GM19099 (cell line): ENCODE results near the gene ABHD3.

Experiments
- POLR2A ChIP-seq: IDR thresholded peaks from 3 replicates; pipeline ENCODE4 v1.6.1; 2011; ENCODE audit warnings: low read depth; ENCODE audit not compliant: insufficient read length; ENCODE audit errors: extremely low read depth

Gene ABHD3

DNA sequence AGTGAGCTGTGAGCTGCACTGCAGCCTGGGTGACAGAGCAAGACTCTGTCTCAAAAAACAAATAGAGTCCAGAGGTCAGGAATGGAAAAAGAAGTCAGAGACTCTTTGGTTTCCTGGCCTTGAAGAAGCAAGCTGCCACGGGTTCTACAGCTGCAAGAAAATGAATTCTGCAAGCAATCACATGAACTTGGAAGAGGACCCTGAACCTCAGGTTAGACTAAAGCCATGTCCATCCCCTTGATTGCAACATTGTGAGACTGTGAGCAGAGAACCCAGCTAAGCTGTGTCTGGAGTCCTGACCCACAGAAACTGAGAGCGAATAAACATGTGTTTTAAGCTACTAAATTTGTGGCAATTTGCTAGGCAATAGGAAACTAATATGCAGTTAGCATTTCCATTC lies 23.1 kb upstream of the ABHD3 start:
- TF ChIP-seq POLR2A, result no peak

DNA sequence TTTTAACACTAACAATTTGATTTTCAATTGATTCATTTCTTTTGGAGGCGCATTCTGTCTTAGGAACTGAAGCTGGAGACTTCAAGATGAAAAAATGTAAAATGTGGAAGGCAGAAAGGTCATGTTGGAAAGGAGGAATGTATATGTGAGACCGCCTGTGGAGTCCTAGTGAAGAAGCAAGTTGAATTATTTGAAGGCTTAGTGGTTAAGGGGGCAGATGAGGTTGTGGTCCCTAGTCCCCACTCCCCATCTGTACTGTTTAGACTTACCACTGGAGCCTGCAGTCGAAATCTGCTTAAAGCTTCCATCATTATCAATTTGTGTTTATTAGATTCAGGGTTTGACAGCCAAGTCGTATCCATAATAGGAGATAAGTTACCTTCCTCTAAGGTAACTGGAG lies 20.6 kb upstream of the ABHD3 start:
- no peak for TF ChIP-seq POLR2A

DNA sequence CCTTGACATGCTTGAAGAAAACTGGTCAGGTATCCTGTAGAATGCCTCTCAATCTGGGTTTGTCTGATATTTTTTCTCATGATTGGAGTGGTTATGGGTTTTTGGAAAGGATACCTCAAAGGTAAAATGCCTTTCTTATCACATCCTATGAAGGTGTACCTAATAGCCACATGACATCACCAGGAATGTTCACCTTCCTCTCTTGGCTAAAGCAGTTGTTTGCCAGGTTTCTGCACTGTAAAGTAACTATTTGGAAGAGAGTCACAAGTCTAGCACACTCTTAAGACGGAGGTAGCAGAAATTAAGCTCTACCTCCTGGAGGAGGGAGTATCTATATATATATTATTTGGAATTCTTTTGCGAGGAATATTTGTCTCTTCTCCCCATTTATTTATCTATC lies 18.1 kb upstream of the ABHD3 start:
- TF ChIP-seq POLR2A, result no peak

DNA sequence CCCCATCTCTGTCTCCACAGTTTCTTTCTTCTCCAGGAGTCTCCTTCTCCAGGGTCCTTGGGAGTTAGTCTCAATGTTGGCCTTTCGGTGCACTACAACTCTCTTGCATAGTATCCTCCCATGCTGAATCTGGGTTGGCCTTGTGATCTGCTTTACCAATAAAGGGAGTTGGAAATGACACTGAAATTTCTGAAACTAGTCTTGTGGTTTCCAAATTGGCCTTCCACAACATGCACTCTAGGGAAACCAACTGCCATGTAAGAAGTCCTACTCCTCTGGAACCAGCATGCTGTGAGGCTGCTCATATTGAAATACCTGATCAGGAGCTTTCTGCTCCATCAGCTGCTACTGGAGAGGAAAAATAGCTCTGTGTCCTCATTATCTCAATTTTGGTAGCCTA lies 9.9 kb upstream of the ABHD3 start:
- no peak for TF ChIP-seq POLR2A

DNA sequence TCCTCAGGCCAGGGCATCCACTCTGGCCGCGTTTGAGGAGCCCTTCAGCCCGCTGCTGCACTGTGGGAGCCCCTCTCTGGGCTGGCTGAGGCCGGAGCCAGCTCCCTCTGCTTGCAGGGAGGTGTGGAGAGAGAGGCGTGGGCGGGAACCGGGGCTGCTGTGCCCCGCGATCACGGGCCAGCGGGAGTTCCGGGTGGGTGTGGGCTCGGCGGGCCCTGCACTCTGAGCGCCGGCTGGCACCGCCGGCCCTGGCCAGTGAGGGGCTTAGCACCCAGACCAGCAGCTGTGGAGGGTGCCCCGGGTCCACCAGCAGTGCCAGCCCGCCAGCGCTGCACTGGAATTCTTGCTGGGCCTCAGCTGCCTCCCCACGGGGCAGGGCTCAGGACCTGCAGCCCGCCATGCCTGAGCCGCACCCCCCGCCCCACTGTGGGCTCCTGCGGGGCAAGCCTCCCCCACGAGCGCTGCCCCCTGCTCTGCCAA lies 1.9 kb upstream of the ABHD3 start:
- TF ChIP-seq POLR2A, result no peak

DNA sequence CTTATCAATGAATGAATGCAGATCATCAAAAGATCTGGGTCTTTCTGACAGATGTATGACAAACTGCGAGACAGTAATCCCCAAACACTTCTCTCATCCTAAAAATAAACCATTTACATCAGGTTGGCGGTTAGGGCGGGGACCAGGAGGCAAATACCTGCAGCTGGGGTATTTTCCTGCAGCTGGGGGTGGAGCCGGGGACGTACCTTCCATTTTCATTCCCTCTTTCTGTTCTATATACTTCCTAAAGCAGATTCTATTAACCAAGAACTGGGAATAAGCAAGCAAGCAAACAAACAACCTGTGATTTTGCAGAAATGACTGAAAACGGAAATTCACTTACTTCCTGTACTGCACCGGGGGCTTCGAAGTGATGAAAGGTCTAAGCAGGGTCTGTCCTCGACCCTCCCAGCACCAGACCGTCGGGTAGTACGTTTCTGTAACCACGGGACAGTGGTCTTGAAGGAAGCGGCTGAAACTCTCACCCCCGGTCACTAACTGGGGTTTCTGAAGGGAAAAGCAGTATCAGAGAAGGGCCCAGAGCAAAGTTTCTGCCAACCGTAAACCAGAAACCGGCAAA lies 1.2 kb downstream of the ABHD3 start:
- TF ChIP-seq POLR2A, result no peak

DNA sequence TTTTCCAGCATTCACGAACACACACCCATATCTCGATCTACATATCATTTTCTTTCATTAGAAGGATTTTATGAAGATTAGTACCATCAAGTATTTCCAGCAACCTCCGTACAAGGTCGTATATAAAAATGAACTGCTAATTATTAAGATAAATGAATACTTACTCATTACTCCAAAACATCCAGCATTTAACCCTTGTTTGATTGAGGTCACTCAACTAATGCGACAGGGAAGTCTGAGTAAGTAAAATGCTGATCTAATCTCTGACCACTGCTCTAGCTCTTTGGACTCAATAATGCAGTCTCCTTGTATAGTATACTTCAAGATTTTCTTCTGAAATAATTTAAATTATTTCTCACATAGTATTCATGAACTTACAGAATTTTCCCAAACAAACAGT lies 2.0 kb downstream of the ABHD3 start:
- TF ChIP-seq POLR2A, result no peak

DNA sequence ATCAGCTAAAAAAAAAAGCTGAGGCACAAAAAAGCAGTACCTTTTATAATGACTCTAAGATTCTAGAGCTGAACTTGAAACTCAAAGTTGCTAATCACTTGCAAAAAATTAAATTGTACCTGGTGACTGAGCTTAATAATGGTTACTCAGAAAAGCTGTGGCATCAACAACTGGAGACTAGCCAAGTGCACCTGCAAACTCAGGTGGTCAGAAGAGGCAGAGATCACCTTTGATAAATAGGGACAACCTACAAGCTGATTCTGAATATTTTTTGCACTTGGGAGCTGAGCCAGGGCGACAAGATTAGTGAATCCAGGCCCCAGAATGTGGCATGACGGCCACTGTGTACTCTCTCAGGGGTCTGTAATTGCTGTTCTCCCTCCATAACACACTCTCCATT lies 3.0 kb downstream of the ABHD3 start:
- TF ChIP-seq POLR2A, result no peak

DNA sequence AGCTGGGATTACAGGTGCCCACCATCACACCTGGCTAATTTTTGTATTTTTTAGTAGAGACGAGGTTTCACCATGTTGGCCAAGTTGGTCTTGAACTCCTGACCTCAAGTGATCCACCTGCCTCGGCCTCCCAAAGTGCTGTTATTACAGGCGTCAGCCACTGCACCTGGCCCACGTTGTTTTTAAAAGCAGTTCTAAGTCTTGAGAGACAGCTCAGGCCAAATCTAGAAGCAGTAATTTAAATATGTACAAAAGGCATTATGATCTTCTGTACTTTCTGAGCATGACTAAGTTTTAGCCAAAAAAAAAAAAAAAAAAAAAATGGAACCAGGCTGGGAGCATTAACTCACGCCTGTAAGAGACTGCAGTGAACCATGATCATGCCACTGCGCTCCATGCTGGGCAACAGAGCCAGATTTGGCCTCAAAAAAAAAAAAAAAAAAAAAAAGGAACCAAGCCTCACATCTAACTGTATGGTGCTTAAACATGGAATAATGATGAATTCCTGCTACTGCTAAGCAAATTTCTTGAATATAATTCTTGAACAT lies 4.0 kb downstream of the ABHD3 start:
- no peak for TF ChIP-seq POLR2A

DNA sequence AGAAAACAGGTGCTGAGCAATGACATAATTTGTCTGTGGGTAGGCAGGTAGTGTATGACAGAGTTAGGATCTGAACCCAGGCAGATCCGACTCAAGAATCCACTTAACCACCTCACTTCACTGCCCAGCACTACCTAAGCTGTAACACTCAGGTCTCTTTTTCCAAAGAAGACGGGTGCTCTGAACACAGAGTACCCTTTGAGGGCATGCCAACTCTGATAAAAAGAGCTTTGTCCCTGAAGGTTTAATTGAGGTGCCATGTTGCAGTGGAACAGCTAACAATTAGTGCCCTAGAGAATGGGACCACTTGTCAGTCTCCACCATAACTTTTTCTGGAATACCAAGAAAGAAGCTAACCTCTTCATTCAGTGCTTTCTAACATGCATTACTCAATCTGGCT lies 11.3 kb downstream of the ABHD3 start:
- TF ChIP-seq POLR2A, result no peak

DNA sequence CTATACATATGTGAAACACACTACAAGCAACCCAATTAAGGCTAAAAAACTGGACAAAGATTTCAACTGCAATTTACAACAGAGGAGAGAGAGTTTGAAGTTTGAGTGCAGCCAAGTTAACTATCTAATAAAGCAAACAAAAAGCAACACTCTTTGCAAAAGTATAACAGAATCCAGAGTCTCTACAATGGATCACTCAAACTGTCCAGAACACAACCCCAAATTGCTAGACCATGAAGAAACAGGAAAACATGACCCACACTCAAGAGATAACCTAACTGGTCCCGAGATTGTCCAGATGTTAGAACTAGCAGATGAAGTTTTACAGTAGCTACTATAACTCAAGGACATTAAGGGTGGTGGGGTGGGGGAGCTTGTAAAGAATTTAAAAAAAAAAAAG lies 14.8 kb downstream of the ABHD3 start:
- no peak for TF ChIP-seq POLR2A

DNA sequence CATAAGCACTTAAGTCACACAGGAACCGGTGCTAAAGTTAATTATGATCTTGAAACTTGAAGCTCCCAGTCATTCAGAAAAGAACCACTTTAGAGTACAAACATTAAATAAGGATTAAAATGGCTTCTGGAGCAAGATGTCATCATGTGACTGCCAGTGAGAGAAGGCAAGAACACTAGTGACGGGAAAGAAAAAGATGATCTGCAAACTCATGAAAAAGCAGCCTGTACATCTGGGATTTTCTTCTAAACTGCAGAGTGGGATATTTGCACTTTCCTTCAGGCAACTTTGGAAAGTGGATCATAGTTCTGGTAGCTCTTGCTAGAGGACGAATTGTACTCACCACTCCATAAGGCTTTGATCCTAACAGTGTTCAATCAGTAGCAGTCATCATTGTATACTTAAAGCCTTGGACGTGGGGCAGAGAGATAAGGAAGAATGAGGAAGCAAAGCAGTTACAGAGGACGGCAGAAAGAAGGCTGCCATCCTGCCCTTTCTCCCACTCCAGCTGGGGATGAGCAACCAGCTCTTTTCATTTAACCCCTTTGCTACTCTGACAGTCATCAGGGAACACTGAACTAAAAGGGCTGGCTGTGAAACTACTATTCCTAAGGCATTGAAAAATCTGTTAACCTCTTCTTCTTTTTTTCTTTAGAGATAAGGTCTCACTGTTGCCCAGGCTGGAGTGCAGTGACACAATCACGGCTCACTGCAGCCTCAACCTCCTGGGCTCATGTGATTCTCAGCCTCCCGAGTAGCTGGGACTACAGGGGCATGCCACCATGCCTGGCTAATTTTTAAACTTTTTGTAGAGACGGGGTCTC lies 18.1 kb downstream of the ABHD3 start:
- no peak for TF ChIP-seq POLR2A

DNA sequence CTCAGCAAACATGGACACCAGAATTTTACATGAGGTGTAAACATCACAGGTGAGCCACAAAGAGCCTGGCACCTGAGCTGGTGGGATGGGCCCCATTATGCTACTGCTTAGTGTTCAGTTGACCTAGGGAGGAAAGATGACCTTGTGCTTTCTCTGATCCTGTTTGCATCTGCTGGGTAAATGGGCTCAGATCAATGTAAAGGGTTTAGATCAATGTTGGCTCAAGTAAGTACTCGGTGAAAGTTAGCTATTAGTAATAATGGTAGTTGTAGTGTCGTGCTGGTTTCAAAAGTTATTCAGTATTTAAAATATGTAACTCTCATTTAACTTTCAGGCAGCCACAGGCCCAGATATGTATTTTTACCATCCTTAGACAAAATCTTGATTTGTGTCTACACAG lies 19.8 kb downstream of the ABHD3 start:
- no peak for TF ChIP-seq POLR2A

DNA sequence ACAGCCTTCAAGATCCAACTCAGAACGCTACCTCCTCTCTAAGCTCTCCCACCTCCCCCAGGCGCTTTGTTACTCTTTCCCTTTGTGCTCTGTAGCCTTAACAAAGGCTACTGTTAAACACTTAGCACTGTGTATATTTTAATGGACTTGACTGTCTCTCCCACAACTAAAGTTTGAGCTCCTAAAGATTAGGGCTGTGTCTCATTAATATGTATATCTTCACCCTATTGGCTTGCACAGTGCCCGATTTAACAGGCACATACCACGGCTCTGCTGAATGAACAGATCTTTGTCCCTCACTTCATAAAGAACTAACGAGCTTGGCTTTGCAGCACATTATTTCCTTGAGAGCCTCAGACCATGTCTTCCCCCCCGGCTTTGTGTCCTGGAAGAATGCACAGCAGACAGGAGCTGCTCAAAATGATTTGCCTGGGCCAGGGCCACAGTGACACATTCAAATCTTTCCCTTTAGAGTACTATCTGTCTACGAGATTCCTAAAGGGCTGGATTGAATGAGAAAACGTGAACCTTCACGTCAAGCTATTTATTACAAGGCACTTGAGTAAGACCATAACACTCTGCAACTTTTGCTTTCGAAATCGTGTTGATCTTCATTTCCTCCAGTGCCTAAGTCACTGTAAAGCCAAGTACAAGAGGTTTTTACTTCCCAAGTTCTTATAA lies 22.1 kb downstream of the ABHD3 start:
- no peak for TF ChIP-seq POLR2A

DNA sequence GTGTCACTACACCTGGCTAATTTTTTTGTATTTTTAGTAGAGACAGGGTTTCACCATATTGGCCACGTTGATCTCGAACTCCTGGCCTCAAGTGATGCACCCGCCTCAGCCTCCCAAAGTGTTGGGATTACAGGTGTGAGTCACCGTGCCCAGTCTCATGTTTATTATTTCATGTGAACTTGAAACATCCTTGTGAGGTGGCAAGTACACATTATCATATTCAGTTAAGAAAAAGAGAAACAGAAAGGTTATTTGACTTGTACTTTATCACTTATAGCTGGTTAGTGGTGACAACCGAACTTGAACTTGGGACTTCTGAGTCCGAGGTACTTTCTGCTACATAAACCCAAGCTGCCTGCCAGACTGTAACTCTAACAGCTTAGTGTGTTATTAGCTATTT lies 24.4 kb downstream of the ABHD3 start:
- TF ChIP-seq POLR2A, result no peak

DNA sequence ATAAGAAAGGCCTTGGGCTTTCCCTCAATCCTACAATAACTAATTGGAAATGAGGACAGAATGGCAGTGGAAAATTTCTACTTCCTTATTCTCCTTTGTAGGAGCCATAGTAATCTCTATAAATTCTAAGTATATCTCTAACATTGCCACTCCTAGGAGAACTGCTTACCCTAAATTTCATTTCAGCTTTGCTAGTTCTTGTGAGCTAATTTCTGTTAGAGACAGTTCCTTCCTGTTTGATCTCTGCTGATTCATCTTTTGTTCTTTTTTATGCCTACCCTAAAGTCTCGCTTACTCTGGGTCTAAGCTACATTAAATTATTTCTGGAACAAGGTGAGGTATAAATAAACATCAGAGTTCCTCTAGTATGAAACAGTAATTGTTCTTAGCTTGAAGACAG lies 25.7 kb downstream of the ABHD3 start:
- TF ChIP-seq POLR2A, result no peak
